ENCODE measurements around the gene TRIM71. TPM values are rescaled to one million over a fixed set of nuclear protein-coding genes. Genes with fewer than 3 reads are reported as not detected.
"Not testable (repeated sequence)": the region's sequence is repeated elsewhere in the genome, so short reads cannot be mapped to it uniquely, and the experiment has no call there.

TRIM71 gene
- total RNA-seq, 1 donor from 2014 or later: 2.5 TPM

DNA sequence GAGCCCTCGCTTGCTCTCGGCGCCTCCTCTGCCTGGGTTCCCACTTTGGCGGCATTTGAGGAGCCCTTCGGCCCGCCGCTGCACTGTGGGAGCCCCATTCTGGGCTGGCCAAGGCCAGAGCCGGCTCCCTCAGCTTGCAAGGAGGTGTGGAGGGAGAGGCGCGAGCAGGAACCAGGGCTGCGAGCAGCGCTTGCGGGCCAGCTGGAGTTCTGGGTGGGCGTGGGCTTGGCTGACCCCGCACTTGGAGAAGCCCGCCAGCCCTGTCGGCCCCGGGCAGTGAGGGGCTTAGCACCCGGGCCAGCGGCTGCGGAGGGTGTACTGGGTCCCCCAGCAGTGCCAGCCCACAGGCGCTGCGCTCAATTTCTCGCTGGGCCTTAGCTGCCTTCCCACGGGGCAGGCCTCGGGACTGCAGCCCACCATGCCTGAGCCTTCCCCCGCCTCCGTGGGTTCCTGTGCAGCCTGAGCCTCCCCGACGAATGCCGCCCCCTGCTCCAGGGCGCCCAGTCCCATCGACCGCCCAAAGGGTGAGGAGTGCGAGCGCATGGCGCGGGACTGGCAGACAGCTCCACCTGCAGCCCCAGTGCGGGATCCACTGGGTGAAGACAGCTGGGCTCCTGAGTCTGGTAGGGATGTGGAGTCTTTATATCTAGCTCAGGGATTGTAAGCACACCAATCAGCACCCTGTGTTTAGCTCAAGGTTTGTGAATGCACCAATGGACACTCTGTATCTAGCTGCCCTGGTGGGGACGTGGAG is 121.9 kb downstream of the TRIM71 start:
- not testable (repeated sequence) for DNase-seq

DNA sequence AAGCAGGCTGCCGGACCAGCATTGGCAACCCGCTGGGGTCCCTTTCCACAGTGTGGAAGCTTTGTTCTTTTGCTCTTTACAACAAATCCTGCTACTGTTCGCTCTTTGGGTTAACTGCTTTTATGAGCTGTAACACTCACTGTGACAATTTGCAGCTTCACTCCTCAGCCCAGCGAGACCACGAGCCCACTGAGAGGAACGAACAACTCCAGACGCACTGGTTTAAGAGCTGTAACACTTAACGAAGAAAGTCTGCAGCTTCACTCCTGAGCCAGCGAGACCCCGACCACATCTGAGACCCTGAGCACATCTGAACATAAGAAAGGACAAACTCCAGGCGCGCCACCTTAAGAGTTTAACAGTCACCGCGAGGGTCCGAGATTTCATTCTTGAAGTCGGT is 122.9 kb downstream of the TRIM71 start:
- DNase-seq: no peak

DNA sequence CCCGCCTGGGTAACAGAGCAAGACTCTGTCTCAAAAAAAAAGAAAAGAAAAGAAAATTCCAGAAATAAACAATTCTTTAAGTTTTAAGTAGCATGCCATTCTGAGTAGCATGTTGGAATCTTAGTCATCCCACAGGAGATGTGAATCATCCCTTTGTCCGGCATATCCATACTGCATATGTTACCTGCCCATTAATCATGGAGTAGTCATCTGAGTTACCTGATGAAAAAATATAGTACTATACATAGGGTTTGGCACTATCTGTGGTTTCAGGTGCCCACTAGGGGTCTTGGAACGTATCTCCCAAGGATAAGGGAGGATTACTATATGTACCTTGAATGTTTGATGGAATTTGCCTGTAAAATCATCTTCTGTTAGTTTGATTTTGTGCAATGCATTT is 127.3 kb downstream of the TRIM71 start:
- no peak for DNase-seq

DNA sequence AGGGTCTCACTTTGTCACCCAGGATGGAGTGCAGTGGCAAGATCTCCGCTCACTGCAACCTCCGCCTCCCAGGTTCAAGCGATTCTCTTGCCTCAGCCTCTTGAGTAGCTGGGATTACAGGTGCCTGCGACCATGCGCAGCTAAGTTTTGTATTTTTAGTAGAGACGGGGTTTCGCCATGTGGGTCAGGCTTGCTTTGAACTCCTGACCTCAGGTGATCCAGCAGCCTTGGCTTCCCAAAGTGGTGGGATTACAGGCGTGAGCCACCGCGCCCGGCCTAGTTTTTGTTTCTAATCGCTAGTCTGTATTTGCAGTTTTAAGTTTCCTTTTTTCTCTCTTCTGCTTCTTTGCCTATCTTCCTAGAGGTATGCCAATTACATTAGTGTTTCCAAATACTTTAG is 127.8 kb downstream of the TRIM71 start:
- DNase-seq: not testable (repeated sequence)

DNA sequence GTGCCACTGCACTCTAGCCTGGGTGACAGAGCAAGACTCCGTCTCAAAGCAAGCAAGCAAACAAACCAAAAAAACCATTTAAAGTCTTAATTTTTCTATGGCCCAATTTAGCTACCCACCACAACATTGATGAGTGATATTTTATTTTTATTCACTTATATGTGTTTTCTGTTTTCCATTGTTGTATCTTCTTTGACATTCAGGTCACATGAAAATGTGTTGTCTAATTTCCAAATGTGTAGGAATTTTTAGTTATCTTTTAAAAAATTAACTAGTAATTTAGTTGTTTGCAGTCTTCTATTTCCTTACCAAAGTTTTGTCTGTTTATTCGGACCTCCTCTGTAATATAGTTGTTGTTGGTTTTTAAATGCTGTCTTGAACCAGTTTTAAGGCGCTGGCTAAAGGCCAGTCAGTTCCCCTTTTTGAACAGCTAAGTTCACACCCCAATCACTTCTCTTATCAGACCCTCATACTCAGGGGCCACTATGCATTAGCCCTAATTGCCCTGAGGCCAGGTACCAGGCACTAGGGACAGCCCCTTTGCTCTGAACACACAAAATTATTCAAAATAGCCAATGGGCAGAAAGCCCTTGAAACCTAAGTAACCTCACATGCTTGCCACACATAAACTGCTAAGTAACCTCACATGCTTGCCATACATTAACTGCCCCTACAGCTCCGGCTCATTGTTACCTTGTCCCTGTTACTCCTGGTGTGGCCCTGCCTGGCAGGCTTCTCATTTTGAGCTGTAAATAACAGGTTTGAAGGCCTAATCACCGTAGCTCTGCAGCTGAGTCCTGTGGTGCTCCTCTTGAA is 129.4 kb downstream of the TRIM71 start:
- no peak for DNase-seq

Other genes with a start within 250 kb of the TRIM71 start
- gene DYNC1LI1, start 247.1 kb upstream of the TRIM71 start, total RNA-seq: 120 TPM
- 53.5 TPM for gene CNOT10, start 132.8 kb upstream of the TRIM71 start, total RNA-seq
- gene CCR4, start 133.6 kb downstream of the TRIM71 start, total RNA-seq: not detected